NB4 (cell line): ENCODE data around the gene FGD3.

Experiments
- CTCF ChIP-seq: IDR thresholded peaks from one replicate; pipeline ENCODE4 v1.5.1; 2012; ENCODE audit warnings: low read depth, low read length
- POLR2A ChIP-seq: IDR thresholded peaks from 2 replicates; pipeline ENCODE4 v1.6.1; 2011; ENCODE audit warnings: mild to moderate bottlenecking; ENCODE audit not compliant: insufficient read length; ENCODE audit errors: extremely low read depth
- TF ChIP-seq, protein P1 (sequence below): IDR thresholded peaks from 2 replicates; pipeline ENCODE4 v1.6.1; 2011; ENCODE audit warnings: low read depth, low read length

- TF ChIP-seq CTCF (no peak), POLR2A (no peak)
- TF ChIP-seq, protein P1, sequence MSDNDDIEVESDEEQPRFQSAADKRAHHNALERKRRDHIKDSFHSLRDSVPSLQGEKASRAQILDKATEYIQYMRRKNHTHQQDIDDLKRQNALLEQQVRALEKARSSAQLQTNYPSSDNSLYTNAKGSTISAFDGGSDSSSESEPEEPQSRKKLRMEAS, result no peak
Measured at GRCh38 chr9:93009337-93010015, 62.2 kb downstream of the FGD3 start.
